ENCODE measurements around the gene MED20.

The MED20 gene

DNA sequence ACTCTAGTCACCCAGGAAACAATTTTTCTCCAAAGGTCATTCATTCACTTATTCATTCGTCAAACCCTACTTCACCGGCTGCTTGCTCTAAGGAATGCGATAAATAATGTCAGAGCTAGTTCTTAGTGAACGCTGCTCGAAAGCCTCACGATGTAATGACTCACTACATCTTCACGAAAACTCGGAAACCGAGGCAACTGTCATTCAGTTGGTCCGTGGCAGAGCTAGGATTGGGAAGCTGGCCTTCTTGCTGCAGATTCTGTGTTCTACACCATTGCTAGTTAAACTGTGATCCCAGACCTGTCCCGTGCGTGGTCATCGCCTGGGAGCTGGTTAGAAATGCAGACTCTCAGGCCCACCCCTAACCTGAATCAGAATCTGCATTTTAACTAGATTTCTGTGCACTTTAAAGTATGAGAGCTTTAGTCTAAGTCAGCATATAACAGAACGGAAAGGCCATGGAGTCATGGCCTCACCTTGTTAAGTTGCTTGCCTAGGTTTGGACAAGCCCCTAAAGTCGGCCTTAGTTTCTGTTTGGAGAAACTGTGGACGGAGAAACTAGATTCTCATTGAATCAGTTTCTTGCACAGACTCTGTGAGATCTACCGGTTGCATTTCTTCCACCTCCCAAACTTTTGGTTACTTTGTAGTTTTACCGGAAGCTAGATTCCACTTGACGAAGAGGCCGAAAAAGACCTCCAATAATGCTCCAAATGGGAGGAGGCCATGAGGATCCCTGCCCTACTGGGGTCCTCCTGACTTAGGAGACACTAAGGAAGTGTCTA is 21.3 kb upstream of the MED20 start:
- ATAC-seq (ENCODE audit: insufficient read depth, low read depth) (no peak), DNase-seq (peak; percentile 32)
- H2AFZ ChIP-seq (ENCODE audit: low read depth, low read length): peak overlapping the region; percentile 40
- H3K4me2 ChIP-seq (ENCODE audit: insufficient read depth, low read length): peak overlapping the region; percentile 81
- peaks cover 72% of the 10 kb centered on the region for H3K79me2 ChIP-seq (ENCODE audit: insufficient read depth, low read length)
- H3K36me3 ChIP-seq (ENCODE audit: insufficient read depth, low read length): peaks cover 43% of the 10 kb centered on the region
- H3K27me3 ChIP-seq (ENCODE audit: insufficient read depth, low read length, poor library complexity): no peaks in the 10 kb centered on the region
- peak overlapping the region; percentile 99 for H3K9ac ChIP-seq (ENCODE audit: low read depth, low read length)
- H3K9me3 ChIP-seq (ENCODE audit: insufficient read depth, low read length, severe bottlenecking): no peaks in the 10 kb centered on the region
- peak overlapping the region; percentile 36 to 86; a peak in 3 of 4 replicates for H3K4me3 ChIP-seq (ENCODE audit: low read depth in 1 of 2, low read length in 2 of 2)
- TF ChIP-seq, protein P1, sequence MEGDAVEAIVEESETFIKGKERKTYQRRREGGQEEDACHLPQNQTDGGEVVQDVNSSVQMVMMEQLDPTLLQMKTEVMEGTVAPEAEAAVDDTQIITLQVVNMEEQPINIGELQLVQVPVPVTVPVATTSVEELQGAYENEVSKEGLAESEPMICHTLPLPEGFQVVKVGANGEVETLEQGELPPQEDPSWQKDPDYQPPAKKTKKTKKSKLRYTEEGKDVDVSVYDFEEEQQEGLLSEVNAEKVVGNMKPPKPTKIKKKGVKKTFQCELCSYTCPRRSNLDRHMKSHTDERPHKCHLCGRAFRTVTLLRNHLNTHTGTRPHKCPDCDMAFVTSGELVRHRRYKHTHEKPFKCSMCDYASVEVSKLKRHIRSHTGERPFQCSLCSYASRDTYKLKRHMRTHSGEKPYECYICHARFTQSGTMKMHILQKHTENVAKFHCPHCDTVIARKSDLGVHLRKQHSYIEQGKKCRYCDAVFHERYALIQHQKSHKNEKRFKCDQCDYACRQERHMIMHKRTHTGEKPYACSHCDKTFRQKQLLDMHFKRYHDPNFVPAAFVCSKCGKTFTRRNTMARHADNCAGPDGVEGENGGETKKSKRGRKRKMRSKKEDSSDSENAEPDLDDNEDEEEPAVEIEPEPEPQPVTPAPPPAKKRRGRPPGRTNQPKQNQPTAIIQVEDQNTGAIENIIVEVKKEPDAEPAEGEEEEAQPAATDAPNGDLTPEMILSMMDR (IDR thresholded peaks at IDR 0.05; ENCODE audit: borderline replicate concordance, extremely low read depth, low read length, poor library complexity, severe bottlenecking): no peak
- no peak for TF ChIP-seq EZH2 (IDR thresholded peaks at IDR 0.05; ENCODE audit: borderline replicate concordance, low read depth, low read length, severe bottlenecking)
- H3K4me1 ChIP-seq (ENCODE audit: insufficient read depth, low read length): peaks cover 44% of the 10 kb centered on the region
- peaks cover 17% of the 10 kb centered on the region for H4K20me1 ChIP-seq (ENCODE audit: insufficient read depth, low read length)
- peak overlapping the region; percentile 100 for H3K27ac ChIP-seq (ENCODE audit: low read length)

DNA sequence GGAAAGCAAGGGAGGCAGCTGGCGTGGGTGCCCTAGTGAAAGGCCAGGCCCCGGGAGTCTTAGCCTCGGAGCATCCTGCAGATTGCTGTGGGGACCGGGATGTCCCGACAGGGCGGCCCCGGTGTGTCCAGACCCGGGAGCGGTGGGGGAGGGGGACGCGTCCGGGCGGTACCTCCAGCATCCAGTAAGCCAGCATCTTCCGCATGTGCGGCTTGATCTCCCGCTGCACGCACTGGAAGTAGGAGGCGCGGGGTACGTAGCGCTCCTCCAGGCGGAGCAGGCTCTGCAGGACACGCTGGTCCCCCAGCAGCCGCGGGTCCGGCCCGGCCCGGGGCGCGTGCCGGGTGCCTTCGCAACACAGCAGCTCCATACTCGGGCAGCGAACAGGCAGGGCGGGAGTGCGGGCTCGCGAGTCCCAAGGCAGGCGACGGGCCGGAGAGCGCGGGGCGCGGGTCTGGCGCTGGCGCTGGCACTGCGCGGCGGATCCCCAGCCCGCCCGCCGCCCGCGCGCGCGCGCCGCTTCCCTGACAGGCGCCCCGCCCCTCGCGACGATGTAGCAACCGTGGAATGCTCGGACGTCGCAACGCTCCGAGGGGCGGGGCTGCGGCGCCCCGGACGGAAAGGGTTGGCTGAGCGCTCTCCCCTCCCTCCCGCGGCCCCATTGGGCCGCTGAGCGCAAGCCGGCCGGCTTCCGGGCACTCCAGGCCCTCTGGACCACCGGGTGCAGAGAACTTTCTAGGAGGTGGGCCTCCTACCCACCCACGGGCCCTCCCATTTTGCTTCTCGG is 20.5 kb upstream of the MED20 start, which contains the start of gene CCND3:
TSS of gene CCND3 (minus strand) at position 529 of the 787 bp plus-strand sequence. CDS start at position 370, 159 bp downstream.
- H3K36me3 ChIP-seq (ENCODE audit: insufficient read depth, low read length): peaks cover 51% of the 10 kb centered on the region
- peak within 1 kb of the TSS; percentile 100 for H3K27ac ChIP-seq (ENCODE audit: low read length)
- no peaks in the 10 kb centered on the region for H3K9me3 ChIP-seq (ENCODE audit: insufficient read depth, low read length, severe bottlenecking)
- peak within 1 kb of the TSS; percentile 86 to 93 for H3K4me3 ChIP-seq (ENCODE audit: low read depth in 1 of 2, low read length in 2 of 2)
- peaks cover 52% of the 10 kb centered on the region for H3K4me1 ChIP-seq (ENCODE audit: insufficient read depth, low read length)
- peak; percentile 93 for DNase-seq
- no peaks in the 10 kb centered on the region for H3K27me3 ChIP-seq (ENCODE audit: insufficient read depth, low read length, poor library complexity)
- peak within 1 kb of the TSS; percentile 82 for H3K4me2 ChIP-seq (ENCODE audit: insufficient read depth, low read length)
- peaks cover 78% of the 10 kb centered on the region for H3K79me2 ChIP-seq (ENCODE audit: insufficient read depth, low read length)
- H2AFZ ChIP-seq (ENCODE audit: low read depth, low read length): peak within 1 kb of the TSS; percentile 40
- TF ChIP-seq, protein P1 (IDR thresholded peaks at IDR 0.05; ENCODE audit: borderline replicate concordance, extremely low read depth, low read length, poor library complexity, severe bottlenecking): no peak
- no peak for TF ChIP-seq EZH2 (IDR thresholded peaks at IDR 0.05; ENCODE audit: borderline replicate concordance, low read depth, low read length, severe bottlenecking)
- ATAC-seq (ENCODE audit: insufficient read depth, low read depth): peak; percentile 45
- peak within 1 kb of the TSS; percentile 99 for H3K9ac ChIP-seq (ENCODE audit: low read depth, low read length)
- peaks cover 17% of the 10 kb centered on the region for H4K20me1 ChIP-seq (ENCODE audit: insufficient read depth, low read length)

DNA sequence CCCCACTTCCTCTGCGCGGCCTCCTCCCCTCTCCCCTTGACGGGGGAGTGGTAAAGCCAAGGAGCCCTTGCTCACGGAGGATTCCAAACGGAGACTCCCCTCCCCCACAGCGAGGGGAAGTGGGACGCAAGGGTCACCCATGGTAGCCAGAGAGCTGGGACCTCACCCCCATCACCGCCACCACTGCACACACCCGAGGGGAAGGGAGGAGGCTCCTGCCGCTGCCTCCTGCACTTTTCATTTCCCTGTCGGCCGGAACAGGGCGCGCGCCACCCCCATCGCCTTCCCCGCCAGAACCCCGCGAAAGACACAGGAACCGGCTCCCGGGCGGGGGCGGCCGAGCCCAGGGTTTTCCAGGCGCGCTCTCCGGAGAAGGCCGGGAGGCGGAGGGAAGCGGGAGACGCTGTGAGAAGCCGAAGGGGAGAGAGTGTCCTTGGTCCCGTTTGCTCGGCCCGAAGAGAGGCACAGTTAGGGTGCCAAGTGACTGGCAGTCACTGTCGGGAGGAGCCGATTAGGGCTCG is 19.9 kb upstream of the MED20 start:
- Histone ChIP-seq H3K79me2 (ENCODE audit: insufficient read depth, low read length) (peaks cover 78% of the 10 kb centered on the region), H3K27ac (ENCODE audit: low read length) (peak overlapping the region; percentile 100), H3K9ac (ENCODE audit: low read depth, low read length) (peak overlapping the region; percentile 99), H4K20me1 (ENCODE audit: insufficient read depth, low read length) (peaks cover 19% of the 10 kb centered on the region), H2AFZ (ENCODE audit: low read depth, low read length) (no peak overlapping the region), H3K27me3 (ENCODE audit: insufficient read depth, low read length, poor library complexity) (no peaks in the 10 kb centered on the region), H3K9me3 (ENCODE audit: insufficient read depth, low read length, severe bottlenecking) (no peaks in the 10 kb centered on the region), H3K36me3 (ENCODE audit: insufficient read depth, low read length) (peaks cover 54% of the 10 kb centered on the region), H3K4me2 (ENCODE audit: insufficient read depth, low read length) (peak overlapping the region; percentile 82), H3K4me1 (ENCODE audit: insufficient read depth, low read length) (peaks cover 58% of the 10 kb centered on the region), H3K4me3 (ENCODE audit: low read depth in 1 of 2, low read length in 2 of 2) (peak overlapping the region; percentile 86 to 93)
- TF ChIP-seq EZH2 (IDR thresholded peaks at IDR 0.05; ENCODE audit: borderline replicate concordance, low read depth, low read length, severe bottlenecking): no peak
- TF ChIP-seq, protein P1 (IDR thresholded peaks at IDR 0.05; ENCODE audit: borderline replicate concordance, extremely low read depth, low read length, poor library complexity, severe bottlenecking): peak; percentile 18
- ATAC-seq (ENCODE audit: insufficient read depth, low read depth) (no peak), DNase-seq (peak; percentile 95)
